ENCODE data around the gene TOR1AIP2. TPM values are rescaled to one million over a fixed set of nuclear protein-coding genes. Genes with fewer than 3 reads are reported as not detected.

TOR1AIP2 gene
- polyA plus RNA-seq, 1 experiment, result 48.4 TPM

DNA sequence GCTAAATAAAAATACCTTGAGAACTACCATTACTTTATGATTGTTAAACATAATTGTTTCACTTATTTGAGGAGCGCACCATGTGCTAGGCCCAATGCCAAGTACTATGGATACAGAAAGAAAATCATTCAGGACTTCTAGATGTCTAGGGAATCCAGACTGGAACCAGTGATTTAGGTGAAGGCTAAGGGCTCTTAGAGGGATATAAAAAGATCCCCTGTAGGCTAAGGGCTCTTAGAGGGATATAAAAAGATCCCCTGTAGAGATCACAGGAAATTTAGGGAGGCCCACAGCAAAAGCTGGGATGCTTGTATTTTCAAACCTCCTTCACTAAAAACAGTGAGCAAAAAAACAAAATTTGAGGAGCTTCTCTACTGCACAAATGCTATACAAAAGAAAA, 6.7 kb downstream of the TOR1AIP2 start:
- POLR2A ChIA-PET, result no interaction called here
- TF ChIP-seq, protein P1, sequence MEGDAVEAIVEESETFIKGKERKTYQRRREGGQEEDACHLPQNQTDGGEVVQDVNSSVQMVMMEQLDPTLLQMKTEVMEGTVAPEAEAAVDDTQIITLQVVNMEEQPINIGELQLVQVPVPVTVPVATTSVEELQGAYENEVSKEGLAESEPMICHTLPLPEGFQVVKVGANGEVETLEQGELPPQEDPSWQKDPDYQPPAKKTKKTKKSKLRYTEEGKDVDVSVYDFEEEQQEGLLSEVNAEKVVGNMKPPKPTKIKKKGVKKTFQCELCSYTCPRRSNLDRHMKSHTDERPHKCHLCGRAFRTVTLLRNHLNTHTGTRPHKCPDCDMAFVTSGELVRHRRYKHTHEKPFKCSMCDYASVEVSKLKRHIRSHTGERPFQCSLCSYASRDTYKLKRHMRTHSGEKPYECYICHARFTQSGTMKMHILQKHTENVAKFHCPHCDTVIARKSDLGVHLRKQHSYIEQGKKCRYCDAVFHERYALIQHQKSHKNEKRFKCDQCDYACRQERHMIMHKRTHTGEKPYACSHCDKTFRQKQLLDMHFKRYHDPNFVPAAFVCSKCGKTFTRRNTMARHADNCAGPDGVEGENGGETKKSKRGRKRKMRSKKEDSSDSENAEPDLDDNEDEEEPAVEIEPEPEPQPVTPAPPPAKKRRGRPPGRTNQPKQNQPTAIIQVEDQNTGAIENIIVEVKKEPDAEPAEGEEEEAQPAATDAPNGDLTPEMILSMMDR (IDR thresholded peaks at IDR 0.05; ENCODE audit: low read depth, low read length), result no peak
- no peak overlapping the region for H3K27ac ChIP-seq (ENCODE audit: low read depth, low read length)
- no peaks in the 10 kb centered on the region for H3K27me3 ChIP-seq (ENCODE audit: control insufficient read depth, insufficient read depth, low read length)
- DNase-seq (ENCODE audit: low read depth, low spot score), result no peak
- CTCF ChIA-PET, result no interaction called here
- H3K9me3 ChIP-seq (ENCODE audit: control insufficient read depth, insufficient read depth, low read length), result no peaks in the 10 kb centered on the region
- H3K4me3 ChIP-seq (ENCODE audit: low read depth, low read length), result no peak overlapping the region

DNA sequence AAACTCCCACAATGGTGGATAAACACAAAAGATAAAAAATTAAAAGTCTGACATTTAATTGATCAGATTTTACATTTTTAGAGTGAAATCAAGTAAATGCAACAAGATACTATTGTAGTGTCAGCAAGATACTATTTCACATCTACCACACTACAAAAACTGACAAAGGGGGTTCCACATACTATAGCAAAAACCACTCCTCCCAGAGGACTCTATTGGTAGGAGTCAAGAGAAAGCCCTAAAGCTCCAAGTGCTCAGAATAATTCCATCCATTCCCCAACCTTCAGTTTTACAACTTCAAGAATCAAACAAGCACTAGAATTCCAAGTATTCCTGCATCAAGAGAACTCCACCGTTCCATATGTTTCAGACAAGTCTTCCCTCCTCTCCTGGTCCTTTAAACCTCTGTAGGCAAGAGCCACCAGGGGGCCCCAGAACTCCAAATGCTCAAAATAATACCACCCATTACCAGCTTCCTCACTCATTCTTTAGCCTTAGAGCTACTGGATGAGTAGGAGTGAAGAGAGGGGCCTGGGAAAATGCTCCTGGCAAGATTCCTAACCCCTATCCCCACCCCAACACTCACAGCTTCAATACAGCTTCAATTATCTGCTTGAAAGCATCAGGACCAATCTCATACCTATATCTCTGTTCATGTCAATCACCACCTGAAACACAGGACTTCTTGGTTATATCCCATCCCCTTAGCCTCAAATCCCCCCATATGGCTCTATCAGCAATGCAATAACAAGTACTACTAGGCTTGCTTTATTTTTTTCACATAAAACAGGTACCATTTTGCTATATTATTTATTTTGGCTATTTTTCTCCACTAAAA, 9.9 kb downstream of the TOR1AIP2 start:
- Histone ChIP-seq H3K9me3 (ENCODE audit: control insufficient read depth, insufficient read depth, low read length) (no peaks in the 10 kb centered on the region), H3K27ac (ENCODE audit: low read depth, low read length) (no peak overlapping the region), H3K4me3 (ENCODE audit: low read depth, low read length) (no peak overlapping the region), H3K27me3 (ENCODE audit: control insufficient read depth, insufficient read depth, low read length) (no peaks in the 10 kb centered on the region)
- ChIA-PET POLR2A (interaction anchor here (0.6 kb wide), 1 partner anchor 611 kb away, joined by 3 read pairs; no protein-coding TSS in a partner anchor), CTCF (interaction anchor here (0.5 to 4.0 kb wide), 27 partner anchors 9 to 615 kb away, joined by 3 to 42 read pairs (median 4); partner anchors contain the start of genes TOR1AIP1 and TOR1AIP2)
- DNase-seq (ENCODE audit: low read depth, low spot score), result no peak
- TF ChIP-seq, protein P1 (IDR thresholded peaks at IDR 0.05; ENCODE audit: low read depth, low read length), result peak; percentile 84

DNA sequence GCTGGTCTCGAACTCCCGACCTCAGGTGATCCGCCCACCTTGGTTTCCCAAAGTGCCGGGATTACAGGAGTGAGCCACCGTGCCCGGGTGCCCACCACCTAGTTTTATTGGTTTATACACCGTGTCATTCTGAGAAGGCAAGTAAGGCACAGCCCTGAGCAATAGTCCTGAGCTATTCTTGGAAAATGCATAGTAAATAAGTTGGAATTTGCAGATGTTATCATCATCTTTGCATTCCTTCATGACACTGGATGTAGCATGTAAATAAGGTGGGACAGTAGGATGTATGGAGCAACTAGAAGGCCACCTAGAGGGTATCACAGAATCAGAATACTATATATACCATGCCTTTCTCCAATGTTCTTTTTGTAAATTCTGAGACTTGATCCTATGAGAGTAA, 11.0 kb downstream of the TOR1AIP2 start:
- DNase-seq (ENCODE audit: low read depth, low spot score), result no peak
- POLR2A ChIA-PET, result no interaction called here
- Histone ChIP-seq H3K27ac (ENCODE audit: low read depth, low read length) (no peak overlapping the region), H3K4me3 (ENCODE audit: low read depth, low read length) (no peak overlapping the region), H3K27me3 (ENCODE audit: control insufficient read depth, insufficient read depth, low read length) (no peaks in the 10 kb centered on the region), H3K9me3 (ENCODE audit: control insufficient read depth, insufficient read depth, low read length) (no peaks in the 10 kb centered on the region)
- TF ChIP-seq, protein P1 (IDR thresholded peaks at IDR 0.05; ENCODE audit: low read depth, low read length), result no peak
- CTCF ChIA-PET, result interaction anchor here (0.6 to 4.0 kb wide), 21 partner anchors 10 to 616 kb away, joined by 3 to 42 read pairs (median 4); partner anchors contain the start of genes TOR1AIP1 and TOR1AIP2

DNA sequence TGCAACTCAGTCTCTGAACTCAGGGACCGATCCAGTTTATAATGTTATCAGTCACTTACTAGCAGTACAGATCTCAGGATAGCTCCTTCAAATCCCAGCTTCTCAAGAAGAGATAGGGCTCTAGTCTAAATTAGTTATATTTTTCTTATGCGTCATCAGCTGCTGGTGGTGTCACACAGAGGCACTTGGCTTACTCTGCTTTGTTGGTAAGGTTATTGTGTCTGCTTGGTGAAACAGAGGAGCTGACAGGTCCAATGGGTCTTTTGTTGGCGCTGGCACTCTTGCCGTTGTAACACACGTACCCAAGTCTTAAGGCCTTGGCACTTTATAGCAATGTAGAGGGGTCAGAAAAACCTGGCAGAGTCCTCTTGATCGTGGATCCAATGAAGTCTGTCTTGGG, 12.2 kb downstream of the TOR1AIP2 start:
- TF ChIP-seq, protein P1 (IDR thresholded peaks at IDR 0.05; ENCODE audit: low read depth, low read length), result no peak
- CTCF ChIA-PET, result interaction anchor here (0.9 to 4.0 kb wide), 7 partner anchors 17 to 617 kb away, joined by 3 to 42 read pairs (median 4); partner anchors contain the start of gene TOR1AIP1
- POLR2A ChIA-PET, result no interaction called here

DNA sequence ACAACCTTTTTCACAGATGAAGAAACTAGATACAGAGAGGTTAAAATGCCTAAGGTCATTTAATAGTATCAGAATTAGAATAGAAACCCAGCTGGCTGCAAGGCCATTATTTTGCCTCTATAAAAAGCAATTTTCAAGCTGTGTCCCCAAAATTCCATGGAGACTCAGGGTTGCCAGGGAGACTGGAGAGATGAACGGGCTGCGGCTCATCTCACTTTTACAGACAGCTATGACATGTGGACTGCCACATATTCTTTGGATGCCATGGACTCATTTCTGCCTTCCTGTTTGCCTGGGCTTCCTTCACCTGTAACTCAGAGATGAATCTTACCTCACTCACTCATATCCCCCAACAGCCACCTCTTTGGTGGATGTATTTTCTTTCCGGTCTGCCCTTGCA, 17.0 kb downstream of the TOR1AIP2 start:
- TF ChIP-seq, protein P1 (IDR thresholded peaks at IDR 0.05; ENCODE audit: low read depth, low read length), result no peak
- Histone ChIP-seq H3K9me3 (ENCODE audit: control insufficient read depth, insufficient read depth, low read length) (no peaks in the 10 kb centered on the region), H3K4me3 (ENCODE audit: low read depth, low read length) (no peak overlapping the region), H3K27me3 (ENCODE audit: control insufficient read depth, insufficient read depth, low read length) (no peaks in the 10 kb centered on the region), H3K27ac (ENCODE audit: low read depth, low read length) (no peak overlapping the region)
- ChIA-PET POLR2A (no interaction called here), CTCF (interaction anchor here (1.8 kb wide), 1 partner anchor 46 kb away, joined by 5 read pairs; no protein-coding TSS in a partner anchor)
- no peak for DNase-seq (ENCODE audit: low read depth, low spot score)

More for the DNA sequence above, 12.2 kb downstream of the TOR1AIP2 start:
- Histone ChIP-seq H3K27me3 (ENCODE audit: control insufficient read depth, insufficient read depth, low read length) (no peaks in the 10 kb centered on the region), H3K9me3 (ENCODE audit: control insufficient read depth, insufficient read depth, low read length) (no peaks in the 10 kb centered on the region), H3K27ac (ENCODE audit: low read depth, low read length) (no peak overlapping the region), H3K4me3 (ENCODE audit: low read depth, low read length) (no peak overlapping the region)
- no peak for DNase-seq (ENCODE audit: low read depth, low spot score)

Measured in AG04450 (cell line).